HEK293T (cell line): ENCODE results near the gene CRYGD.

Experiments used
- CTCF ChIA-PET: fragments of 350-600 bp; formaldehyde crosslinking; extraction: SDS; loops from one replicate; lab custom pipeline; 2021; ENCODE audit warnings: antibody characterized with exemption, inconsistent platforms; lab: Yijun Ruan, JAX
- POLR2A ChIA-PET: fragments of 350-600 bp; formaldehyde crosslinking; extraction: SDS; loops from one replicate; lab custom pipeline; 2020; ENCODE audit warnings: antibody characterized with exemption, inconsistent platforms; lab: Yijun Ruan, JAX
- DNase-seq: peaks from one replicate; pipeline ENCODE4 v3.0.0; 2012; ENCODE audit warnings: mixed read lengths; ENCODE audit errors: extremely low spot score
- ARNT ChIP-seq: fragments of 450-650 bp; IDR thresholded peaks from 2 replicates; pipeline ENCODE4 v1.6.1; 2017; ENCODE audit warnings: mild to moderate bottlenecking
- BHLHE40 ChIP-seq: fragments of 450-650 bp; IDR thresholded peaks from 2 replicates; pipeline ENCODE4 v1.6.1; 2016; ENCODE audit warnings: mild to moderate bottlenecking, moderate library complexity, borderline replicate concordance
- CTBP1 ChIP-seq: fragments of 450-650 bp; IDR thresholded peaks from 2 replicates; pipeline ENCODE4 v1.6.1; 2016; ENCODE audit warnings: borderline replicate concordance
- ELF4 ChIP-seq: fragments of 450-650 bp; IDR thresholded peaks from 2 replicates; pipeline ENCODE4 v1.6.1; 2017; ENCODE audit warnings: antibody characterized with exemption
- FOXA1 ChIP-seq: fragments of 450-650 bp; IDR thresholded peaks from 2 replicates; pipeline ENCODE4 v1.6.1; 2016; ENCODE audit warnings: mild to moderate bottlenecking
- FOXK2 ChIP-seq: fragments of 450-650 bp; IDR thresholded peaks from 2 replicates; pipeline ENCODE4 v1.6.1; 2016; ENCODE audit warnings: mild to moderate bottlenecking
- FOXM1 ChIP-seq: fragments of 450-650 bp; IDR thresholded peaks from 2 replicates; pipeline ENCODE4 v1.6.1; 2017; ENCODE audit warnings: mild to moderate bottlenecking, borderline replicate concordance
- HDGF ChIP-seq: fragments of 450-650 bp; IDR thresholded peaks from 2 replicates; pipeline ENCODE4 v1.6.1; 2017; ENCODE audit warnings: antibody characterized with exemption, borderline replicate concordance
- L3MBTL2 ChIP-seq: fragments of 450-650 bp; conservative IDR thresholded peaks from 2 replicates; pipeline ENCODE4 v1.6.1; 2016; ENCODE audit warnings: mild to moderate bottlenecking
- LEF1 ChIP-seq: fragments of 450-650 bp; IDR thresholded peaks from 2 replicates; pipeline ENCODE4 v1.6.1; 2017; ENCODE audit warnings: mild to moderate bottlenecking, borderline replicate concordance
- NFRKB ChIP-seq: fragments of 450-650 bp; IDR thresholded peaks from 2 replicates; pipeline ENCODE4 v1.6.1; 2016; ENCODE audit warnings: mild to moderate bottlenecking, moderate library complexity
- PKNOX1 ChIP-seq: fragments of 450-650 bp; IDR thresholded peaks from 2 replicates; pipeline ENCODE4 v1.6.1; 2016
- SP1 ChIP-seq: fragments of 450-650 bp; IDR thresholded peaks from 2 replicates; pipeline ENCODE4 v1.6.1; 2017
- SUZ12 ChIP-seq: fragments of 450-650 bp; IDR thresholded peaks from 2 replicates; pipeline ENCODE4 v1.6.1; 2016; ENCODE audit warnings: mild to moderate bottlenecking
- TARDBP ChIP-seq: fragments of 450-650 bp; IDR thresholded peaks from 2 replicates; pipeline ENCODE4 v1.6.1; 2016
- ZNF384 ChIP-seq: fragments of 450-650 bp; IDR thresholded peaks from 2 replicates; pipeline ENCODE4 v1.6.1; 2016

Gene CRYGD

GRCh38 chr2:208153156-208153555 lies 28.8 kb upstream of the CRYGD start:
- DNase-seq: no peak
- ChIA-PET POLR2A (no interaction called here), CTCF (no interaction called here)
- no peak for TF ChIP-seq ELF4
- TF ChIP-seq FOXK2: no peak
- TF ChIP-seq CTBP1: no peak
- TF ChIP-seq SP1: no peak
- no peak for TF ChIP-seq TARDBP
- TF ChIP-seq LEF1: no peak
- TF ChIP-seq HDGF: no peak
- TF ChIP-seq BHLHE40: no peak
- TF ChIP-seq FOXA1: no peak
- TF ChIP-seq L3MBTL2: no peak
- TF ChIP-seq FOXM1: no peak
- no peak for TF ChIP-seq ZNF384
- TF ChIP-seq SUZ12: no peak
- no peak for TF ChIP-seq PKNOX1
- no peak for TF ChIP-seq NFRKB
- TF ChIP-seq ARNT: no peak

- ChIA-PET CTCF (no interaction called here), POLR2A (no interaction called here)
- DNase-seq: no peak
- TF ChIP-seq CTBP1 (no peak), ZNF384 (no peak), FOXA1 (no peak), TARDBP (no peak), SP1 (no peak), FOXM1 (no peak), NFRKB (no peak), LEF1 (no peak), HDGF (no peak), SUZ12 (no peak), L3MBTL2 (no peak), ELF4 (no peak), BHLHE40 (no peak), FOXK2 (no peak), ARNT (no peak), PKNOX1 (no peak)
These were observed 26.6 kb upstream of the CRYGD start for GRCh38 chr2:208150956-208151355.

- ChIA-PET POLR2A (no interaction called here), CTCF (no interaction called here)
- TF ChIP-seq SUZ12 (no peak), ELF4 (no peak), CTBP1 (no peak), FOXK2 (no peak), TARDBP (no peak), BHLHE40 (no peak), PKNOX1 (no peak), HDGF (no peak), SP1 (no peak), ZNF384 (no peak), FOXA1 (no peak), LEF1 (no peak), L3MBTL2 (no peak), ARNT (no peak), NFRKB (no peak), FOXM1 (no peak)
- no peak for DNase-seq
These were observed 25.8 kb upstream of the CRYGD start for GRCh38 chr2:208150094-208150493.

GRCh38 chr2:208148803-208149202 lies 24.5 kb upstream of the CRYGD start:
- CTCF ChIA-PET: no interaction called here

GRCh38 chr2:208147759-208148158 lies 23.4 kb upstream of the CRYGD start:
- ChIA-PET CTCF (interaction anchor here (0.6 to 1.4 kb wide), 4 partner anchors 27 to 46 kb away, joined by 3 to 8 read pairs (median 4); no protein-coding TSS in a partner anchor), POLR2A (no interaction called here)
- no peak for DNase-seq
- TF ChIP-seq TARDBP (no peak), PKNOX1 (no peak), L3MBTL2 (no peak), CTBP1 (no peak), ZNF384 (no peak), BHLHE40 (no peak), LEF1 (no peak), FOXK2 (no peak), ELF4 (no peak), HDGF (no peak), FOXA1 (no peak), FOXM1 (no peak), SP1 (no peak)

More at GRCh38 chr2:208148803-208149202, 24.5 kb upstream of the CRYGD start:
- no peak for DNase-seq
- TF ChIP-seq L3MBTL2 (no peak), PKNOX1 (no peak), ARNT (no peak), HDGF (no peak), ELF4 (no peak), FOXK2 (no peak), NFRKB (no peak), LEF1 (no peak), FOXA1 (no peak), BHLHE40 (no peak), SUZ12 (no peak), FOXM1 (no peak), CTBP1 (no peak), SP1 (no peak), ZNF384 (no peak), TARDBP (no peak)
- POLR2A ChIA-PET: no interaction called here
